Hepatocyte (in vitro differentiated cells): Measurements from ENCODE around the gene SETBP1.

Experiments used
- CTCF ChIP-seq: fragments of 200-600 bp; sonication (generic); IDR thresholded peaks from 2 replicates; pipeline ENCODE4 v1.5.1; 2016; ENCODE audit warnings: antibody characterized with exemption, mild to moderate bottlenecking; ENCODE audit not compliant: poor library complexity
- EZH2 ChIP-seq: fragments of 200-600 bp; sonication (generic); IDR thresholded peaks from 2 replicates; pipeline ENCODE4 v1.6.1; 2016; ENCODE audit warnings: antibody characterized with exemption, mild to moderate bottlenecking, borderline replicate concordance
- EZH2phosphoT487 ChIP-seq: fragments of 200-600 bp; sonication (generic); IDR thresholded peaks from one replicate; pipeline ENCODE4 v1.6.1; 2018; ENCODE audit warnings: antibody characterized with exemption, mild to moderate bottlenecking, low read depth, moderate library complexity; ENCODE audit not compliant: unreplicated experiment, severe bottlenecking

GRCh38 chr18:44834867-44835469, 154.3 kb downstream of the SETBP1 start:
- TF ChIP-seq CTCF = no peak
- no peak for TF ChIP-seq EZH2phosphoT487
- no peak for TF ChIP-seq EZH2
